ENCODE data around the gene TM4SF18. TPM values are rescaled to one million over a fixed set of nuclear protein-coding genes. Genes with fewer than 3 reads are reported as not detected.

The TM4SF18 gene
- total RNA-seq, 1 donor from 2014 or later: not detected

GRCh38 chr3:149273096-149273751 is 60.2 kb downstream of the TM4SF18 start:
- Mint-ChIP-seq H3K36me3 (ENCODE audit: low read depth) (no peaks in the 10 kb centered on the region), H3K27me3 (ENCODE audit: low read depth) (peaks cover 2% of the 10 kb centered on the region), H3K4me1 (no peaks in the 10 kb centered on the region), H3K27ac (ENCODE audit: unreplicated experiment) (no peak overlapping the region), H3K4me3 (no peak overlapping the region), H3K9me3 (no peaks in the 10 kb centered on the region)
- peak; percentile 29 for DNase-seq (ENCODE audit: low read depth, low spot score)
- TF ChIP-seq, protein P1, sequence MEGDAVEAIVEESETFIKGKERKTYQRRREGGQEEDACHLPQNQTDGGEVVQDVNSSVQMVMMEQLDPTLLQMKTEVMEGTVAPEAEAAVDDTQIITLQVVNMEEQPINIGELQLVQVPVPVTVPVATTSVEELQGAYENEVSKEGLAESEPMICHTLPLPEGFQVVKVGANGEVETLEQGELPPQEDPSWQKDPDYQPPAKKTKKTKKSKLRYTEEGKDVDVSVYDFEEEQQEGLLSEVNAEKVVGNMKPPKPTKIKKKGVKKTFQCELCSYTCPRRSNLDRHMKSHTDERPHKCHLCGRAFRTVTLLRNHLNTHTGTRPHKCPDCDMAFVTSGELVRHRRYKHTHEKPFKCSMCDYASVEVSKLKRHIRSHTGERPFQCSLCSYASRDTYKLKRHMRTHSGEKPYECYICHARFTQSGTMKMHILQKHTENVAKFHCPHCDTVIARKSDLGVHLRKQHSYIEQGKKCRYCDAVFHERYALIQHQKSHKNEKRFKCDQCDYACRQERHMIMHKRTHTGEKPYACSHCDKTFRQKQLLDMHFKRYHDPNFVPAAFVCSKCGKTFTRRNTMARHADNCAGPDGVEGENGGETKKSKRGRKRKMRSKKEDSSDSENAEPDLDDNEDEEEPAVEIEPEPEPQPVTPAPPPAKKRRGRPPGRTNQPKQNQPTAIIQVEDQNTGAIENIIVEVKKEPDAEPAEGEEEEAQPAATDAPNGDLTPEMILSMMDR (conservative IDR thresholded peaks at IDR 0.05): peak; percentile 95

- Mint-ChIP-seq H3K4me3 (no peak overlapping the region), H3K36me3 (ENCODE audit: low read depth) (no peaks in the 10 kb centered on the region), H3K9me3 (no peaks in the 10 kb centered on the region), H3K27me3 (ENCODE audit: low read depth) (no peaks in the 10 kb centered on the region), H3K27ac (ENCODE audit: unreplicated experiment) (no peak overlapping the region), H3K4me1 (no peaks in the 10 kb centered on the region)
- no peak for DNase-seq (ENCODE audit: low read depth, low spot score)
- TF ChIP-seq, protein P1 (conservative IDR thresholded peaks at IDR 0.05): no peak
Observed at GRCh38 chr3:149271669-149272068, 61.8 kb downstream of the TM4SF18 start.

GRCh38 chr3:149270180-149270579 is 63.3 kb downstream of the TM4SF18 start:
- no peaks in the 10 kb centered on the region for H3K27me3 Mint-ChIP-seq (ENCODE audit: low read depth)
- H3K4me3 Mint-ChIP-seq: no peak overlapping the region
- no peaks in the 10 kb centered on the region for H3K4me1 Mint-ChIP-seq
- TF ChIP-seq, protein P1 (conservative IDR thresholded peaks at IDR 0.05): no peak
- no peaks in the 10 kb centered on the region for H3K9me3 Mint-ChIP-seq
- H3K27ac Mint-ChIP-seq (ENCODE audit: unreplicated experiment): no peak overlapping the region
- H3K36me3 Mint-ChIP-seq (ENCODE audit: low read depth): no peaks in the 10 kb centered on the region
- DNase-seq (ENCODE audit: low read depth, low spot score): no peak

DNA sequence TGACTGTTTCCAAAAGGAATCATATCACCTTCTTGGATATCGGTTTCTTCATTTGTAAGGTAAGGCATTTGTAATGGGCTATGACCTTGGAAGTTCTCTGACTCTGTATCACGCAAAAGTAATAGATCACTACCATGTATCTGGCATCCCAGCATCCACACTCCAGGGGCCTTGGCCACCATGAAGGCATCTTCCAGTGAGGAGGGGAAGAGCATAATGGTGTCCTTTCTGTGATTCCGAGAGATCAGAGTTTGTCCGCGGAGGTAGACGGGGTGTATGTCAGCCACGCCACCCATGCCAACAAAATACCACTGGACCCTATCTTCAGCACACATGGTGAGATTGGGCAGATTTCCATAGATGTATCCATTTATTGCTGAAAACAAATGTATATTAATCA is 63.7 kb downstream of the TM4SF18 start:
- Mint-ChIP-seq H3K9me3 (no peaks in the 10 kb centered on the region), H3K36me3 (ENCODE audit: low read depth) (no peaks in the 10 kb centered on the region), H3K4me3 (no peak overlapping the region), H3K27ac (ENCODE audit: unreplicated experiment) (no peak overlapping the region), H3K4me1 (no peaks in the 10 kb centered on the region), H3K27me3 (ENCODE audit: low read depth) (no peaks in the 10 kb centered on the region)
- DNase-seq (ENCODE audit: low read depth, low spot score): no peak
- TF ChIP-seq, protein P1 (conservative IDR thresholded peaks at IDR 0.05): no peak

Other genes starting within 250 kb of the TM4SF18 start
- gene HLTF, start 247.1 kb downstream of the TM4SF18 start, total RNA-seq: 47.4 and 51.6 TPM in 2 replicates
- gene HPS3, start 204.0 kb downstream of the TM4SF18 start, total RNA-seq: 17.4 and 18.6 TPM in 2 replicates
- gene CP, start 111.8 kb downstream of the TM4SF18 start, total RNA-seq: 0.09 and 0.42 TPM in 2 replicates
- gene TM4SF1, start 44.0 kb upstream of the TM4SF18 start, total RNA-seq: not detected in 2 replicates
- gene TM4SF4, start 141.1 kb upstream of the TM4SF18 start, total RNA-seq: not detected in 2 replicates

Data from neural crest cell (in vitro differentiated cells).